Astrocyte (in vitro differentiated cells and primary cell): Measurements from ENCODE around the gene G6PC3.

Experiments used
- CTCF ChIP-seq: IDR thresholded peaks from 2 replicates; pipeline ENCODE4 v1.5.1; 2011; ENCODE audit warnings: low read depth, mild to moderate bottlenecking, inconsistent platforms, low read length, moderate library complexity; ENCODE audit not compliant: insufficient read depth
- EZH2 ChIP-seq: IDR thresholded peaks from 2 replicates; pipeline ENCODE4 v1.6.1; 2012; ENCODE audit warnings: mild to moderate bottlenecking, low read length, inconsistent platforms; ENCODE audit not compliant: insufficient read depth

GRCh38 chr17:44123356-44124117 lies 53.0 kb downstream of the G6PC3 start, which contains the start of gene HDAC5:
- TF ChIP-seq EZH2: no peak
- peak; percentile 37 for TF ChIP-seq CTCF
